ENCODE data around the gene TCP11L2. TPM values are rescaled to one million over a fixed set of nuclear protein-coding genes. Genes with fewer than 3 reads are reported as not detected.

TCP11L2 gene
- total RNA-seq, 4 donors from 2014 or later, result 8.0 to 47.8 (median 41.7) TPM

DNA sequence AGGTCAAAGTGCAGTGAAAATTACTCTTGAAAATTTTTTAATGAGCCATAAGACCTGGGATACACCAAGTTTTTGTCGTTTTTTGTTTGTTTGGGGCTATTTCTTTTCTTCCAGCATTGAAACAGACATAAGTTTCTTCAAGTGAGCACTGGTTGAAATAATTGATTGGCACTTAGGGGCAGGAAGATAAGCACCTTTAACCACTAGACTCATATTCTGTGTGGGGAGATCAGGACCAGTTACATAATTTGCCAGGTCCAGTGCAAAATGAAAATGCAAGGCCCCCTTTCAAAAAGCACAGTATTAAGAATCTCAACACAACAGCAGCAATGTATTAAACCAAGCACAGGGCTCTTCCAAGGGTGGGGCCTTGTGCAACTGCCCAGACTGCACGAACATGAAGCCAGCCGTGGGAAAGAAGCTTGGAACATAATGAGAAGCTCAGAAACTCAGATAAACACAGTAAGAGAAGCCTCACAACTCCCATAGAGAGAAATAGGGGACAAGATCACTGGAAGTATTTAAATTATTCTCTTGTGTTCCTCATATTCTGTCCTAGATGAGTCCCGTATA, 3.2 kb upstream of the TCP11L2 start:
- TF ChIP-seq POLR2AphosphoS5 (IDR thresholded peaks at IDR 0.05) (no peak), EP300 (IDR thresholded peaks at IDR 0.05; ENCODE audit: low read depth) (no peak), POLR2A (IDR thresholded peaks at IDR 0.05) (no peak)
- TF ChIP-seq, protein P1, sequence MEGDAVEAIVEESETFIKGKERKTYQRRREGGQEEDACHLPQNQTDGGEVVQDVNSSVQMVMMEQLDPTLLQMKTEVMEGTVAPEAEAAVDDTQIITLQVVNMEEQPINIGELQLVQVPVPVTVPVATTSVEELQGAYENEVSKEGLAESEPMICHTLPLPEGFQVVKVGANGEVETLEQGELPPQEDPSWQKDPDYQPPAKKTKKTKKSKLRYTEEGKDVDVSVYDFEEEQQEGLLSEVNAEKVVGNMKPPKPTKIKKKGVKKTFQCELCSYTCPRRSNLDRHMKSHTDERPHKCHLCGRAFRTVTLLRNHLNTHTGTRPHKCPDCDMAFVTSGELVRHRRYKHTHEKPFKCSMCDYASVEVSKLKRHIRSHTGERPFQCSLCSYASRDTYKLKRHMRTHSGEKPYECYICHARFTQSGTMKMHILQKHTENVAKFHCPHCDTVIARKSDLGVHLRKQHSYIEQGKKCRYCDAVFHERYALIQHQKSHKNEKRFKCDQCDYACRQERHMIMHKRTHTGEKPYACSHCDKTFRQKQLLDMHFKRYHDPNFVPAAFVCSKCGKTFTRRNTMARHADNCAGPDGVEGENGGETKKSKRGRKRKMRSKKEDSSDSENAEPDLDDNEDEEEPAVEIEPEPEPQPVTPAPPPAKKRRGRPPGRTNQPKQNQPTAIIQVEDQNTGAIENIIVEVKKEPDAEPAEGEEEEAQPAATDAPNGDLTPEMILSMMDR (IDR thresholded peaks at IDR 0.05), result no peak
- intact Hi-C loops (cut with DNase I; ENCODE audit: low total_unique reads), result no loop called here
- in situ Hi-C loops (cut with MboI; ENCODE audit: low pct_ligation_motif_present in 1 of 4, low pct_unique_long_range_greater_than_20kb in 1 of 4, low sequenced_read_pairs in 3 of 4), result loop anchor here in 1 of 4 donors (10.0 kb wide), 1 partner anchor 54 kb away; the partner anchor contains the start of gene CKAP4

DNA sequence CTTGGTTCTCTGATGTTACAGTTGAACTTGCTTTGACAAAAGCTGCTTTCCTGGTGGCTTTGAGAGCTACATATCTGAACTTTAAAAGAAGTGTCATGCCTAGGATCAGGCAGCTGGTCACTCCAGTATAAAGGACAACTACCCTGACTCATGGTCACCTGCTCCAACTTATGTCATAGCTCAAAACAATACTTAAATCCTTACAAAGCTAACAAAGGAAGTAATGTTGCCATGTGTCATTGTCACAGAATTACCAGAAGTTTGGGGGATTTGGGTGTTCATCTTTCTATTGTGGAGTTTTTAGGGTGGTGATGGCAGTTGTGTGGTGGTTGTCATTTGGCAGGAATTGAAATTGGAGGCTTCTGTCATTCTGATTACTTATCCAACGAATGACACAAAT, 1.8 kb upstream of the TCP11L2 start:
- no peak for DNase-seq
- in situ Hi-C loops (cut with MboI; ENCODE audit: low pct_ligation_motif_present in 1 of 4, low pct_unique_long_range_greater_than_20kb in 1 of 4, low sequenced_read_pairs in 3 of 4) (no loop called here), intact Hi-C loops (cut with DNase I; ENCODE audit: low total_unique reads) (no loop called here)
- TF ChIP-seq, protein P1 (IDR thresholded peaks at IDR 0.05), result no peak
- TF ChIP-seq POLR2A (IDR thresholded peaks at IDR 0.05) (no peak), POLR2AphosphoS5 (IDR thresholded peaks at IDR 0.05) (no peak), EP300 (IDR thresholded peaks at IDR 0.05; ENCODE audit: low read depth) (no peak)
- Histone ChIP-seq H3K9me3 (no peaks in the 10 kb centered on the region), H3K36me3 (no peaks in the 10 kb centered on the region), H3K4me1 (peaks cover 5 to 49% (median 29%) of the 10 kb centered on the region in 4 donors), H3K4me3 (no peak overlapping the region), H3K27me3 (no peaks in the 10 kb centered on the region), H3K27ac (peak overlapping the region; percentile 89 to 98 (median 94))
- 40 to 53% methylated on average over 1 of the region's 1 CpG for WGBS, 2 donors (ENCODE audit: low coverage in 1 of 2)

More for the DNA sequence above, 3.2 kb upstream of the TCP11L2 start:
- H3K9me3 ChIP-seq, result no peaks in the 10 kb centered on the region
- H3K4me3 ChIP-seq, result no peak overlapping the region
- no peaks in the 10 kb centered on the region for H3K27me3 ChIP-seq
- H3K4me1 ChIP-seq, result peaks cover 3 to 34% (median 24%) of the 10 kb centered on the region in 4 donors
- H3K27ac ChIP-seq, result peak overlapping the region in 3 of 4 donors; percentile 9 to 47 (median 28)
- WGBS, 2 donors (ENCODE audit: low coverage in 1 of 2), result 41 to 48% methylated on average over 4 of the region's 4 CpGs
- DNase-seq, result no peak
- no peaks in the 10 kb centered on the region for H3K36me3 ChIP-seq

DNA sequence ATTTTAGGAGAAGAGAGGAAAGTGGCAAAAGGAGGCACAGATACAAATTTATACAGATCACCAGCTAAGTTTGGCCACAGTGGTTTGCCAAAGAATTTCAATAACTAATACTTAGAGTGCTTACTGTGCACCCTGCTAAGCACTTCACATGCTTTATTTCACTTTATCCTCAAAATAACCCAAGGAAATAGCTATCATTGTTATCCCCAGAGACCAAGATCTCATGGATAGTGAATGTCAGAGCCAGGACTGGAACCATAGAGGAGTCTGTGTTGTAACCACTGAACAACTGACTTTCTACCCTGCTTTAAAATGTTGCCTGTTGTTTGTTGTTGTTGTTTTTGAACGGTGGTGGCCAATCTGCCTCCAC, 1.3 kb upstream of the TCP11L2 start:
- 11% methylated on average over 1 of the region's 1 CpG; no CpG with 5 or more reads in 1 of the 2 donors for WGBS, 2 donors (ENCODE audit: low coverage in 1 of 2)
- peak overlapping the region in 1 of 4 donors; percentile 71 for H3K4me3 ChIP-seq
- in situ Hi-C loops (cut with MboI; ENCODE audit: low pct_ligation_motif_present in 1 of 4, low pct_unique_long_range_greater_than_20kb in 1 of 4, low sequenced_read_pairs in 3 of 4) (no loop called here), intact Hi-C loops (cut with DNase I; ENCODE audit: low total_unique reads) (no loop called here)
- H3K4me1 ChIP-seq, result peaks cover 5 to 54% (median 30%) of the 10 kb centered on the region in 4 donors
- no peaks in the 10 kb centered on the region for H3K9me3 ChIP-seq
- no peak for DNase-seq
- peak overlapping the region; percentile 89 to 98 (median 94) for H3K27ac ChIP-seq
- H3K27me3 ChIP-seq, result no peaks in the 10 kb centered on the region
- TF ChIP-seq, protein P1 (IDR thresholded peaks at IDR 0.05), result no peak
- TF ChIP-seq POLR2A (IDR thresholded peaks at IDR 0.05) (no peak), EP300 (IDR thresholded peaks at IDR 0.05; ENCODE audit: low read depth) (no peak), POLR2AphosphoS5 (IDR thresholded peaks at IDR 0.05) (no peak)
- no peaks in the 10 kb centered on the region for H3K36me3 ChIP-seq

DNA sequence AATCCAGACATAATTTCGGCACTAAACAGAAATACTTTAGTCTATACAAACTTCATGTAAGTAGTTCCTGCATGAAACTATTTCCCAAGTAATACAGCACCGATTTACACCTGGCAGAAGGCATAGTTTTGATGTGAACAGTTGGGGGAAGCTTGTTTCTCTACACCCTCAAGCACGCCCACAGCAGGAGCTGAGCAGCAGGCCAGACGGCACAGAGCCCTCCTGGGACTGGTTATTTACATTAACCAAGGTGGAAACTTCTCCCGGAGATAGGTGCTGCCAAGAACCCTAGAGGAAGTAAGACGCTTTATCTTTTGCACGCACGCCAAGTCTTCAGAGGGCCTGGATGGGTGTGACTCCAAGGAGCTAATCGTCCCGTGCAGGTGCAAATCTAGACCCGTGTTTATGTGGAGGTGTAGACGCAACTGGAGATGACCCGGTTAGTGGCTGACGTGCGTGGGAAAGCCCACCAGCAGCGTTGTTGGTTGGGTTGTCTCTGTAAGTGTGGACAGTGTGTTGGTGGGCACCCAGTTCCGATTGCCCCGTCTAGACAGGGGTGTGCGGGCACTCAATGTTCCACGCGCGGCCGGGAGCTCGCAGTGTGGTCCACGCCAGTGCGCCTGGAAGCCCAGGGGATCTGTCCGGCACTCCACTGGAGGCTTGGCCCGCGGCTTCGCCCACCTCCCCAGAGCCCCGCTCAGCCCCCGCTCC, 767 bp upstream of the TCP11L2 start:
- Histone ChIP-seq H3K9me3 (no peaks in the 10 kb centered on the region), H3K4me1 (peaks cover 5 to 59% (median 35%) of the 10 kb centered on the region in 4 donors), H3K27ac (peak overlapping the region; percentile 89 to 98 (median 94)), H3K4me3 (peak overlapping the region; percentile 51 to 77 (median 68)), H3K27me3 (no peaks in the 10 kb centered on the region), H3K36me3 (no peaks in the 10 kb centered on the region)
- intact Hi-C loops (cut with DNase I; ENCODE audit: low total_unique reads) (no loop called here), in situ Hi-C loops (cut with MboI; ENCODE audit: low pct_ligation_motif_present in 1 of 4, low pct_unique_long_range_greater_than_20kb in 1 of 4, low sequenced_read_pairs in 3 of 4) (no loop called here)
- TF ChIP-seq, protein P1 (IDR thresholded peaks at IDR 0.05), result peak in 2 of 5 experiments; percentile 26 to 48
- TF ChIP-seq POLR2A (IDR thresholded peaks at IDR 0.05) (peak; percentile 85), EP300 (IDR thresholded peaks at IDR 0.05; ENCODE audit: low read depth) (no peak), POLR2AphosphoS5 (IDR thresholded peaks at IDR 0.05) (peak; percentile 30 to 81 (median 79))
- WGBS, 2 donors (ENCODE audit: low coverage in 1 of 2), result 1% methylated on average over 28 of the region's 32 CpGs; no CpG with 5 or more reads in 1 of the 2 donors
- peak; percentile 88 for DNase-seq

Data from transverse colon (tissue), 4 donors.